Measurements from ENCODE around the gene MSX1.

The MSX1 gene

DNA sequence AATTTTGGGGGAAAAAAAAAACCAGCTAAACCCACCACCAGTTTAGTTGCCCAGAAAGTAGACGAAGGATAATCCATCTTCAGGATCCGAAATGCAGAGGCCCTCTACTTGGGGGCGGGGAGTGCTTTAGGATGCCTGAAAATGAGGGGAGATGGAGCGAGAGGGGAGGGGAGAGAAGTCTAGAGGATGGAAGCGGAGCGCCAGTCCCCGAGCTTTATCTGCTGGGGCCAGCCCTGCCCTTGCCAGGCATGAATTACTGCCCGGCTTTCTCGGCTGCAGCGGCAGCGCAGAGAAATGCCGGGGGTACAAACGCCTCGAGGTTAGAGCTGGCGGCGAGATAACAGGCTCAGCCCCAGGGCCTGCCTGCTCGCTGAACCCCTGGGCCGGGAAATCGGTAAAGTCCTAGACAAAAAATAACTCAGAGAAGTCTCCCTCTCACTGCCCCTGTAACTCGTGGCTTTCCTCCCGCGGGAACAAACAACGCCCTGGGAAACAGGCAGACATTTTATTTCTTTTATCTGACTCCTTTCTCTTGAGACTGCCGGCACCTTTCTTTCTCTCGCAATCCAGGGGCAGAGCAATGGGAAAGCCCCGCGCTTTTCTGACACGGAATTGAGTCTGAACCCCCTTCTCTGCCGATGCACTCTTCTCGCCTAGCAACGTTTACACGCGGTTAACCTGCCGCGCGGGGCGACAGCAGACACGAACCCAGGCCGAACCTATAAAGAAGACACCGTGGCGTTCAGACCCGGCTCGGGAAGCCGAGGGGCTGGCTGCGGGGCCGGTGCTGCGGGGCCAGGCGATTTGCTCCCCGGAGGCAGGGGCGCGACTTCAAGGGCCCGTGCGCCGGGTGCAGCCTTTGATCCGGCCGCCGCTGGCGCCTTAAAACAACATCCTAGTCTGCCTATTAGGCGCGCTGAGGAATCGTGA is 3.1 kb upstream of the MSX1 start:
- H3K36me3 ChIP-seq = no peaks in the 10 kb centered on the region
- no peaks in the 10 kb centered on the region for H3K9me3 ChIP-seq
- TF ChIP-seq CTCF (IDR thresholded peaks at IDR 0.05) = no peak
- no peak overlapping the region for H3K4me3 ChIP-seq (ENCODE audit: low read depth in 1 of 2, low read length in 1 of 2)
- no peak overlapping the region for H3K27ac ChIP-seq
- H3K4me1 ChIP-seq (ENCODE audit: control insufficient read depth in 1 of 2, insufficient read depth in 1 of 2, low read depth in 1 of 2, low read length in 1 of 2) = peaks cover 15 to 20% of the 10 kb centered on the region in 2 experiments
- peaks cover 100% of the 10 kb centered on the region for H3K27me3 ChIP-seq

DNA sequence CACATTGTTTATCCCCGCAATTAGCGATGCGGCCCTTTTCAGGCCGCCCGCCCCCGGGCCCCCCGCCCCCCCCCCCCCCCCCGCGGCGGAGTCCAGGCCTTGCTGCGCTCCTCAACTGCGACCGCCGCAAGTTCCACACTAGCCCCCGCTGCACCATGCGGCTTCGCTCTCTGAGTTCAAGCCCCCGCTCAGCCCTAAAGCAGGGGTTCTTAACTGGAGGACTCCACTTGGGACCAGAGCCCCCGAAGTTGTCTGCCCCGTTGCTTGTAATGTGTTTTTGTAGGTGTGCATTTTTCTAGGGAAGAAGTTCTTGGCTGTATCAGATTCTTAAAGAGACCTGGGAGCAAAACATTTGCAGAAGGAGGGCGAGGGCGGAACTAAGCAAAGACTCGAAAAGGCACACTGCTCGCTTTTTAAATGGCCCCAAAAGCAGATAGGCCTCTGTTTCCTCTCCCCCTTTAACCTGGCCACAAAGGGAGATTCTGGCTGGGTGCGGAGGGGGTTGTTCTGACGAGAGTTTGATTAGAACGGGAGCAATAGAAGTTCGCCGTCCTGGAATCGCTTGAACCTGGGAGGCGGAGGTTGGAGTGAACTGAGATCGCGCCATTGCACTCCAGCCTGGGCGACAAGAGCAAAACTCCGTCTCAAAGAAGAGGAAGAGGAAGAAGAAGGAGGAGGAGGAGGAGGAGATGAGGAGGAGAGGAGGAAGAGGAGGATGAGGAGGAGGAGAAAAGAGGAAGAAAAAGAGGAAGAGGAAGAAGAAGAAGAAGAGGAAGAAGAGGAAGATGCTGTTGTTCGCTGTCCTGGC is 2.3 kb upstream of the MSX1 start:
- TF ChIP-seq CTCF (IDR thresholded peaks at IDR 0.05) = no peak
- no peaks in the 10 kb centered on the region for H3K9me3 ChIP-seq
- no peak overlapping the region for H3K27ac ChIP-seq
- peaks cover 100% of the 10 kb centered on the region for H3K27me3 ChIP-seq
- H3K4me1 ChIP-seq (ENCODE audit: control insufficient read depth in 1 of 2, insufficient read depth in 1 of 2, low read depth in 1 of 2, low read length in 1 of 2) = peaks cover 15 to 20% of the 10 kb centered on the region in 2 experiments
- no peaks in the 10 kb centered on the region for H3K36me3 ChIP-seq
- H3K4me3 ChIP-seq (ENCODE audit: low read depth in 1 of 2, low read length in 1 of 2) = no peak overlapping the region

DNA sequence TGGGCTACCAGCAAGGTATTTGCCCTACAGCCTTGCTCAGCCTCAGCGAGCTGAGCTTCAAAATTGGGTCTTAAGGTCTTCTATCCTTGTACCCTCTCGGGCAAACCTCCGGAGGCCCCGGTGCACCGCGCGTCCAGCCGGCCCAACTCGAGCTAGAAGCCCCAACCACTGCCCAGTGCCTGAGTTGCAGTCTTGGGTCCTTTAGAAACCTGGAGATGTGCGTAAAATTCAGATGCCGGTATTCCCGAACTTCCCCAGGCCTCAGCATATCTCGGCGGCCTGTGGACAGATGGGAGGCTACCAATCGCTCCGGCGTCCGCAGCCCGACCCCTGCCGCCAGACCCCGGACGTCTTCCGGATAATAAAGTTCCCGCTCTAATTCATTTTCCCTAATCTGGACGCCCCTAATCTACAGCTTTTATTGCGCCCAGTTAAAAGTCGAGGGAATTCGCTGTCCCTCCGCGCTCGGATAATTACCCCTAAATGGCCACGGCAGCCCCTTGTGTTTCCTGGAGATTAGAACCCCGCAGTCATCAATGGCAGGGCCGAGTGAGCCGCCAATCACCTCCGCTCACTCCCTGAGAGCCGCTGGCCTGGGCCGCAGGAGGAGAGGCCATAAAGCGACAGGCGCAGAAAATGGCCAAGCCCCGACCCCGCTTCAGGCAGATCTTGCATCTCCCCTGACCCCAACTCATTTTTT is 1.5 kb upstream of the MSX1 start:
- Histone ChIP-seq H3K4me3 (ENCODE audit: low read depth in 1 of 2, low read length in 1 of 2) (no peak overlapping the region), H3K9me3 (no peaks in the 10 kb centered on the region), H3K36me3 (no peaks in the 10 kb centered on the region), H3K4me1 (ENCODE audit: control insufficient read depth in 1 of 2, insufficient read depth in 1 of 2, low read depth in 1 of 2, low read length in 1 of 2) (peaks cover 15 to 20% of the 10 kb centered on the region in 2 experiments), H3K27me3 (peaks cover 100% of the 10 kb centered on the region), H3K27ac (no peak overlapping the region)
- no peak for TF ChIP-seq CTCF (IDR thresholded peaks at IDR 0.05)

GRCh38 chr4:4858527-4859324 is 739 bp upstream of the MSX1 start:
- Histone ChIP-seq H3K9me3 (no peaks in the 10 kb centered on the region), H3K36me3 (no peaks in the 10 kb centered on the region), H3K27ac (no peak overlapping the region), H3K27me3 (peaks cover 100% of the 10 kb centered on the region), H3K4me1 (ENCODE audit: control insufficient read depth in 1 of 2, insufficient read depth in 1 of 2, low read depth in 1 of 2, low read length in 1 of 2) (peaks cover 15 to 20% of the 10 kb centered on the region in 2 experiments), H3K4me3 (ENCODE audit: low read depth in 1 of 2, low read length in 1 of 2) (no peak overlapping the region)
- no peak for TF ChIP-seq CTCF (IDR thresholded peaks at IDR 0.05)

Data from neutrophil (primary cell).